ENCODE measurements around the gene OPTC. TPM values are rescaled to one million over a fixed set of nuclear protein-coding genes. Genes with fewer than 3 reads are reported as not detected.

The OPTC gene
- total and polyA plus RNA-seq, 2 of the 8 experiments (the other 6 are each of a cell fraction or from before 2014, with no cell fraction given) = 1.1 to 4.0 TPM

GRCh38 chr1:203473781-203474305 lies 20.1 kb upstream of the OPTC start (continued):
- TF ChIP-seq CHD7 (IDR thresholded peaks at IDR 0.05; ENCODE audit: insufficient replicate concordance, low read length) = no peak
- TF ChIP-seq, protein P1, sequence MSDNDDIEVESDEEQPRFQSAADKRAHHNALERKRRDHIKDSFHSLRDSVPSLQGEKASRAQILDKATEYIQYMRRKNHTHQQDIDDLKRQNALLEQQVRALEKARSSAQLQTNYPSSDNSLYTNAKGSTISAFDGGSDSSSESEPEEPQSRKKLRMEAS (IDR thresholded peaks at IDR 0.05) = no peak
- no peak for TF ChIP-seq YY1 (IDR thresholded peaks at IDR 0.05; ENCODE audit: low read depth, low read length)
- no peak for TF ChIP-seq BCL11A (IDR thresholded peaks at IDR 0.05; ENCODE audit: low read depth in 2 of 2, low read length in 2 of 2)
- no peak for TF ChIP-seq FOSL1 (IDR thresholded peaks at IDR 0.05; ENCODE audit: insufficient read depth, low read depth, low read length)
- TF ChIP-seq, protein P2, sequence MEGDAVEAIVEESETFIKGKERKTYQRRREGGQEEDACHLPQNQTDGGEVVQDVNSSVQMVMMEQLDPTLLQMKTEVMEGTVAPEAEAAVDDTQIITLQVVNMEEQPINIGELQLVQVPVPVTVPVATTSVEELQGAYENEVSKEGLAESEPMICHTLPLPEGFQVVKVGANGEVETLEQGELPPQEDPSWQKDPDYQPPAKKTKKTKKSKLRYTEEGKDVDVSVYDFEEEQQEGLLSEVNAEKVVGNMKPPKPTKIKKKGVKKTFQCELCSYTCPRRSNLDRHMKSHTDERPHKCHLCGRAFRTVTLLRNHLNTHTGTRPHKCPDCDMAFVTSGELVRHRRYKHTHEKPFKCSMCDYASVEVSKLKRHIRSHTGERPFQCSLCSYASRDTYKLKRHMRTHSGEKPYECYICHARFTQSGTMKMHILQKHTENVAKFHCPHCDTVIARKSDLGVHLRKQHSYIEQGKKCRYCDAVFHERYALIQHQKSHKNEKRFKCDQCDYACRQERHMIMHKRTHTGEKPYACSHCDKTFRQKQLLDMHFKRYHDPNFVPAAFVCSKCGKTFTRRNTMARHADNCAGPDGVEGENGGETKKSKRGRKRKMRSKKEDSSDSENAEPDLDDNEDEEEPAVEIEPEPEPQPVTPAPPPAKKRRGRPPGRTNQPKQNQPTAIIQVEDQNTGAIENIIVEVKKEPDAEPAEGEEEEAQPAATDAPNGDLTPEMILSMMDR (IDR thresholded peaks at IDR 0.05; ENCODE audit: control extremely low read depth in 1 of 3, insufficient read depth in 1 of 3, low read depth in 1 of 3, low read length in 3 of 3) = no peak
